HepG2 (cell line): ENCODE measurements around the gene UPB1. TPM values are rescaled to one million over a fixed set of nuclear protein-coding genes. Genes with fewer than 3 reads are reported as not detected.

Source experiments
- ARNT ChIP-seq: fragments of 450-650 bp; IDR thresholded peaks from 2 replicates; pipeline ENCODE4 v1.6.1; 2017
- FOXP1 ChIP-seq, 2 experiments: fragments of 450-650 bp in 1 of 2; IDR thresholded peaks; 2 replicates each; pipeline ENCODE4 v1.6.1; 2017 to 2018; ENCODE audit warnings: antibody characterized with exemption in 1 of 2
- GZF1 ChIP-seq: sonication (generic); formaldehyde crosslinking; IDR thresholded peaks from 2 replicates; pipeline ENCODE4 v1.5.1; 2020; ENCODE audit warnings: mild to moderate bottlenecking, missing genetic modification reagents
- IRF2 ChIP-seq: IDR thresholded peaks from 2 replicates; pipeline ENCODE4 v1.6.1; 2018; ENCODE audit warnings: missing genetic modification reagents, missing compliant biosample characterization
- KAT8 ChIP-seq: IDR thresholded peaks from 2 replicates; pipeline ENCODE4 v1.6.1; 2016; ENCODE audit warnings: missing genetic modification reagents, missing compliant biosample characterization
- KDM4B ChIP-seq: sonication (generic); formaldehyde crosslinking; IDR thresholded peaks from 2 replicates; pipeline ENCODE4 v1.4.0; 2020; ENCODE audit warnings: missing genetic modification reagents
- MEIS1 ChIP-seq: sonication (generic); formaldehyde crosslinking; IDR thresholded peaks from 2 replicates; pipeline ENCODE4 v1.9.0; 2021; ENCODE audit warnings: mild to moderate bottlenecking, missing genetic modification reagents, moderate library complexity, borderline replicate concordance
- MYNN ChIP-seq: sonication (generic); formaldehyde crosslinking; IDR thresholded peaks from 2 replicates; pipeline ENCODE4 v1.4.0; 2020; ENCODE audit warnings: mild to moderate bottlenecking, low read depth, missing genetic modification reagents
- NBN ChIP-seq: fragments of 450-650 bp; conservative IDR thresholded peaks from 2 replicates; pipeline ENCODE4 v1.6.1; 2017
- NFE2 ChIP-seq: sonication (generic); formaldehyde crosslinking; IDR thresholded peaks from 2 replicates; pipeline ENCODE4 v1.4.0; 2020; ENCODE audit warnings: missing genetic modification reagents
- SNAPC4 ChIP-seq: sonication (generic); formaldehyde crosslinking; IDR thresholded peaks from 2 replicates; pipeline ENCODE4 v1.4.0; 2020; ENCODE audit warnings: mild to moderate bottlenecking, missing genetic modification reagents
- SPEN ChIP-seq: sonication (generic); formaldehyde crosslinking; IDR thresholded peaks from 2 replicates; pipeline ENCODE4 v1.5.1; 2020; ENCODE audit warnings: low read depth, mild to moderate bottlenecking, missing genetic modification reagents
- TBX2 ChIP-seq: sonication (generic); formaldehyde crosslinking; IDR thresholded peaks from 2 replicates; pipeline ENCODE4 v1.5.0; 2020; ENCODE audit warnings: missing genetic modification reagents, mild to moderate bottlenecking, borderline replicate concordance
- TBX3 ChIP-seq: fragments of 450-650 bp; IDR thresholded peaks from 2 replicates; pipeline ENCODE4 v1.6.1; 2017; ENCODE audit warnings: antibody characterized with exemption, mild to moderate bottlenecking, inconsistent platforms, borderline replicate concordance
- U2AF2 ChIP-seq: fragments of 200-400 bp; formaldehyde crosslinking; IDR thresholded peaks from 2 replicates; pipeline ENCODE4 v1.6.1; 2017; ENCODE audit warnings: low read depth, mild to moderate bottlenecking, low read length
- ZC3H4 ChIP-seq: sonication (generic); formaldehyde crosslinking; IDR thresholded peaks from 2 replicates; pipeline ENCODE4 v1.4.0; 2020; ENCODE audit warnings: missing genetic modification reagents, borderline replicate concordance
- ZMYM4 ChIP-seq: sonication (generic); formaldehyde crosslinking; IDR thresholded peaks from 2 replicates; pipeline ENCODE4 v1.8.1; 2023; ENCODE audit warnings: mild to moderate bottlenecking, missing genetic modification reagents
- ZNF121 ChIP-seq: sonication (generic); formaldehyde crosslinking; IDR thresholded peaks from 2 replicates; pipeline ENCODE4 v1.5.0; 2020; ENCODE audit warnings: mild to moderate bottlenecking, missing genetic modification reagents
- ZNF343 ChIP-seq: sonication (generic); formaldehyde crosslinking; IDR thresholded peaks from 2 replicates; pipeline ENCODE4 v1.4.0; 2020; ENCODE audit warnings: mild to moderate bottlenecking, missing genetic modification reagents
- ZNF382 ChIP-seq: sonication (generic); formaldehyde crosslinking; IDR thresholded peaks from 2 replicates; pipeline ENCODE4 v1.5.0; 2020; ENCODE audit warnings: missing genetic modification reagents, mild to moderate bottlenecking, borderline replicate concordance
- ZNF460 ChIP-seq: sonication (generic); formaldehyde crosslinking; IDR thresholded peaks from 2 replicates; pipeline ENCODE4 v1.5.1; 2020; ENCODE audit warnings: missing genetic modification reagents, mild to moderate bottlenecking, borderline replicate concordance
- ZSCAN22 ChIP-seq: sonication (generic); formaldehyde crosslinking; IDR thresholded peaks from 2 replicates; pipeline ENCODE4 v1.4.0; 2020; ENCODE audit warnings: mild to moderate bottlenecking, missing genetic modification reagents
- polyA plus RNA-seq, 8 experiments: library from polyadenylated mRNA; depleted of rRNA in 3 of 8; stranded (reverse) in 7 of 8; unstranded in 1 of 8; fragments of >200 nt; fragmentation: Illumina TruSeq in 4 of 8; extraction: Trizol in 4 of 8; gene quantifications; 2 replicates each; pipeline versions ENCODE4 v1.2.1 to v1.2.3, GENCODE V29; 2011 to 2016; ENCODE audit warnings: low read depth in 4 of 8, missing spikeins in 1 of 8, mixed read lengths in 1 of 8; ENCODE audit not compliant: insufficient read depth in 1 of 8
- total RNA-seq, 5 experiments: library from RNA; depleted of rRNA; stranded (reverse); fragments of >200 nt; fragmentation: Illumina TruSeq; extraction: Trizol; gene quantifications; 2 replicates each; pipeline ENCODE4 v1.2.3, GENCODE V29; 2016; ENCODE audit warnings: low read depth in 1 of 5
- TF ChIP-seq, protein P1 (sequence below): sonication (generic); formaldehyde crosslinking; IDR thresholded peaks from 2 replicates; pipeline ENCODE4 v1.4.0; 2020; ENCODE audit warnings: missing genetic modification reagents
- TF ChIP-seq, protein P2 (sequence below): sonication (generic); formaldehyde crosslinking; IDR thresholded peaks from 2 replicates; pipeline ENCODE4 v1.8.1; 2023; ENCODE audit warnings: mild to moderate bottlenecking, inconsistent platforms, moderate library complexity, missing genetic modification reagents, borderline replicate concordance

The UPB1 gene
- total and polyA plus RNA-seq, 2 of the 13 experiments (the other 11 are each of a cell fraction or from before 2014, with no cell fraction given) = 0.38 to 1.2 TPM

DNA sequence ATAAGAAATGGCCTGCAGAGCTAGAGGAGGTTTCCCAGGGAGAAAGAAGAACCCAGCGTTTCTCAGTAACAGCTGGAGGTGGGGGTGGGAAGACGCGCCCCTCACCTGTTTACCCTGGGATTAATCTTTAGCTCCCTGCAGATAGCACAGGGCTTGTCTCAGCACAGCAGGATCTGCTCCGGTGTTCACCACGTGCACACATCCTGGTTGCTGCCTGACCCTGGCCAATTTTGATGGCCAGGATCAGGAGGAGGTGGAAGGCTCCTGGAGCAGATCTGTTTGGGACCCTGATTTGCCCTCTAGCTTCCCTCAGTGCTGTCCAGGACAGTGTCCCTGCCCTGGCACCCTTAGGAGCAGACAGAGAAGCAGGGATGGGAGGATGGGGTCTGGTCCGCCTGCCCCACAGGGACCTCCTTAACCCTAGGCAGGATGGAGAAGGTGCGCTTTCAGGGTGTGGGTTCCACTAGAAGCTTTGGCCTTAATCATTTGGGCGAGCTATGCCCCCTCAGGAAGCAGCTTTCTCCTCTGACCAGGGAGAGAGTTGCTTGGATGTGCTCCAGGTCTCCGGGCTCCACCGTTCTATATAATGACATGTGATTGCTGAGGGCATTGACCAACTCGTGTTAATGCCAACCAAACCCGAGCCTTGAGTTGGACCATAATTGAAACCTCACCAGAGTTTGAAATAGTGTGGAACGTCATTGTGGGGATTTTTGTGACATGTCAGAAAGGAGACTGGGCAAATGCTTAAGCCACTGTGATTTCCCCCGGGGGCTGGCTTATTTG is 19.3 kb downstream of the UPB1 start (continued):
- TF ChIP-seq MYNN (CRISPR knock-in tag) (no peak), TBX3 (no peak), ZNF382 (no peak), ZNF121 (CRISPR knock-in tag) (peak; percentile 75), SNAPC4 (CRISPR knock-in tag) (peak; percentile 88), IRF2 (CRISPR knock-in tag) (peak; percentile 96), U2AF2 (no peak), SPEN (CRISPR knock-in tag) (peak; percentile 97), ARNT (no peak), MEIS1 (CRISPR knock-in tag) (peak; percentile 93), ZMYM4 (CRISPR knock-in tag) (peak; percentile 88), NFE2 (CRISPR knock-in tag) (no peak), NBN (no peak), FOXP1 (IDR thresholded peaks at IDR 0.05) (no peak), FOXP1 (CRISPR knock-in tag; IDR thresholded peaks at IDR 0.05) (peak; percentile 93), KDM4B (no peak; the same call in 1 of the 2 replicates), GZF1 (peak; percentile 71; the same call in 1 of the 2 replicates), TBX2 (CRISPR knock-in tag) (peak; percentile 99), ZSCAN22 (CRISPR knock-in tag) (peak; percentile 62; the same call in 1 of the 2 replicates), ZNF343 (CRISPR knock-in tag) (peak; percentile 97), ZNF460 (no peak; the same call in 1 of the 2 replicates), ZC3H4 (CRISPR knock-in tag) (no peak), KAT8 (CRISPR knock-in tag) (peak; percentile 84)
- TF ChIP-seq, protein P1, sequence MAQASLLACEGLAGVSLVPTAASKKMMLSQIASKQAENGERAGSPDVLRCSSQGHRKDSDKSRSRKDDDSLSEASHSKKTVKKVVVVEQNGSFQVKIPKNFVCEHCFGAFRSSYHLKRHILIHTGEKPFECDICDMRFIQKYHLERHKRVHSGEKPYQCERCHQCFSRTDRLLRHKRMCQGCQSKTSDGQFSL (CRISPR knock-in tag) = peak; percentile 74
- TF ChIP-seq, protein P2, sequence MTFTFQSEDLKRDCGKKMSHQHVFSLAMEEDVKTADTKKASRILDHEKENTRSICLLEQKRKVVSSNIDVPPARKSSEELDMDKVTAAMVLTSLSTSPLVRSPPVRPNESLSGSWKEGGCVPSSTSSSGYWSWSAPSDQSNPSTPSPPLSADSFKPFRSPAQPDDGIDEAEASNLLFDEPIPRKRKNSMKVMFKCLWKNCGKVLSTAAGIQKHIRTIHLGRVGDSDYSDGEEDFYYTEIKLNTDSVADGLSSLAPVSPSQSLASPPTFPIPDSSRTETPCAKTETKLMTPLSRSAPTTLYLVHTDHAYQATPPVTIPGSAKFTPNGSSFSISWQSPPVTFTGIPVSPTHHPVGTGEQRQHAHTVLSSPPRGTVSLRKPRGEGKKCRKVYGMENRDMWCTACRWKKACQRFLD = peak; percentile 89; the same call in 1 of the 2 replicates
